HepG2 (cell line): ENCODE data around the gene GADD45B. TPM values are rescaled to one million over a fixed set of nuclear protein-coding genes. Genes with fewer than 3 reads are reported as not detected.
A peak's percentile ranks its signal among the peaks of the same experiment; 100 is the strongest.

ENCODE experiments used
- ASH2L ChIP-seq: fragments of 300-600, 200-600 bp; sonication (generic); IDR thresholded peaks from 2 replicates; pipeline ENCODE4 v1.7.0; 2017; ENCODE audit warnings: low read depth, mild to moderate bottlenecking, moderate library complexity, mixed read lengths, low read length; ENCODE audit not compliant: insufficient read length
- CC2D1A ChIP-seq: sonication (generic); formaldehyde crosslinking; IDR thresholded peaks from 2 replicates; pipeline ENCODE4 v1.8.1; 2023; ENCODE audit warnings: mild to moderate bottlenecking, missing genetic modification reagents
- FIP1L1 ChIP-seq: fragments of 200-400 bp; formaldehyde crosslinking; IDR thresholded peaks from 2 replicates; pipeline ENCODE4 v1.6.1; 2018; ENCODE audit warnings: low read depth, mild to moderate bottlenecking, low read length, moderate library complexity, borderline replicate concordance; ENCODE audit not compliant: insufficient read depth
- HIVEP1 ChIP-seq: sonication (generic); formaldehyde crosslinking; IDR thresholded peaks from 2 replicates; pipeline ENCODE4 v1.4.0; 2020; ENCODE audit warnings: mild to moderate bottlenecking, missing genetic modification reagents
- HOXA9 ChIP-seq: sonication (generic); formaldehyde crosslinking; IDR thresholded peaks from 2 replicates; pipeline ENCODE4 v1.8.1; 2022; ENCODE audit warnings: missing genetic modification reagents, mild to moderate bottlenecking, moderate library complexity, borderline replicate concordance
- MYC ChIP-seq: sonication (generic); formaldehyde crosslinking; IDR thresholded peaks from 2 replicates; pipeline ENCODE4 v1.9.0; 2021; ENCODE audit warnings: missing genetic modification reagents, borderline replicate concordance
- NFRKB ChIP-seq: fragments of 450-650 bp; IDR thresholded peaks from 2 replicates; pipeline ENCODE4 v1.6.1; 2017
- NFYB ChIP-seq: sonication (generic); formaldehyde crosslinking; IDR thresholded peaks from 2 replicates; pipeline ENCODE4 v1.4.0; 2020; ENCODE audit warnings: missing genetic modification reagents
- PHB2 ChIP-seq: fragments of 450-650 bp; IDR thresholded peaks from 2 replicates; pipeline ENCODE4 v1.6.1; 2018; ENCODE audit not compliant: partially characterized antibody
- PHF20 ChIP-seq: sonication (generic); formaldehyde crosslinking; IDR thresholded peaks from 2 replicates; pipeline ENCODE4 v1.5.0; 2020; ENCODE audit warnings: mild to moderate bottlenecking, missing genetic modification reagents
- PLRG1 ChIP-seq: fragments of 450-650 bp; conservative IDR thresholded peaks from 2 replicates; pipeline ENCODE4 v1.6.1; 2016
- PTBP1 ChIP-seq: fragments of 200-400 bp; formaldehyde crosslinking; IDR thresholded peaks from 2 replicates; pipeline ENCODE4 v1.6.1; 2018; ENCODE audit warnings: low read length, low read depth; ENCODE audit not compliant: poor library complexity, severe bottlenecking
- RBFOX2 ChIP-seq: fragments of 200-400 bp; formaldehyde crosslinking; IDR thresholded peaks from 2 replicates; pipeline ENCODE4 v1.6.1; 2017; ENCODE audit warnings: low read depth, mild to moderate bottlenecking, low read length
- SALL1 ChIP-seq: sonication (generic); formaldehyde crosslinking; IDR thresholded peaks from 2 replicates; pipeline ENCODE4 v1.8.0; 2022; ENCODE audit warnings: mild to moderate bottlenecking, missing genetic modification reagents
- SALL2 ChIP-seq: sonication (generic); formaldehyde crosslinking; IDR thresholded peaks from 2 replicates; pipeline ENCODE4 v1.8.1; 2023; ENCODE audit warnings: mild to moderate bottlenecking, missing genetic modification reagents, inconsistent platforms
- TERF1 ChIP-seq: sonication (generic); formaldehyde crosslinking; IDR thresholded peaks from 2 replicates; pipeline ENCODE4 v1.8.0; 2022; ENCODE audit warnings: mild to moderate bottlenecking, missing genetic modification reagents, moderate library complexity
- TGIF2 ChIP-seq: IDR thresholded peaks from 2 replicates; pipeline ENCODE4 v1.6.1; 2016; ENCODE audit warnings: control low read depth, missing compliant biosample characterization
- TOE1 ChIP-seq: sonication (generic); formaldehyde crosslinking; IDR thresholded peaks from 2 replicates; pipeline ENCODE4 v1.4.0; 2020; ENCODE audit warnings: mild to moderate bottlenecking, missing genetic modification reagents
- ZNF121 ChIP-seq: sonication (generic); formaldehyde crosslinking; IDR thresholded peaks from 2 replicates; pipeline ENCODE4 v1.5.0; 2020; ENCODE audit warnings: mild to moderate bottlenecking, missing genetic modification reagents
- ZNF180 ChIP-seq: sonication (generic); formaldehyde crosslinking; IDR thresholded peaks from 2 replicates; pipeline ENCODE4 v1.4.0; 2020; ENCODE audit warnings: low read depth, missing genetic modification reagents, borderline replicate concordance
- ZNF205 ChIP-seq: IDR thresholded peaks from 2 replicates; pipeline ENCODE4 v1.6.1; 2018; ENCODE audit warnings: missing biosample characterization, missing genetic modification reagents
- ZNF44 ChIP-seq: sonication (generic); formaldehyde crosslinking; IDR thresholded peaks from 2 replicates; pipeline ENCODE4 v1.5.1; 2020; ENCODE audit warnings: mild to moderate bottlenecking, missing genetic modification reagents
- ZNF451 ChIP-seq: sonication (generic); formaldehyde crosslinking; IDR thresholded peaks from 2 replicates; pipeline ENCODE4 v1.5.0; 2020; ENCODE audit warnings: mild to moderate bottlenecking, missing genetic modification reagents
- ZNF484 ChIP-seq: sonication (generic); formaldehyde crosslinking; IDR thresholded peaks from 2 replicates; pipeline ENCODE4 v1.5.1; 2020; ENCODE audit warnings: mild to moderate bottlenecking, low read depth, missing genetic modification reagents, borderline replicate concordance
- ZNF563 ChIP-seq: sonication (generic); formaldehyde crosslinking; IDR thresholded peaks from 2 replicates; pipeline ENCODE4 v1.8.0; 2022; ENCODE audit warnings: mild to moderate bottlenecking, moderate library complexity, missing genetic modification reagents
- ZNF570 ChIP-seq: sonication (generic); formaldehyde crosslinking; IDR thresholded peaks from 2 replicates; pipeline ENCODE4 v1.4.0; 2020; ENCODE audit warnings: mild to moderate bottlenecking, missing genetic modification reagents, borderline replicate concordance
- ZNF598 ChIP-seq: sonication (generic); formaldehyde crosslinking; IDR thresholded peaks from 2 replicates; pipeline ENCODE4 v1.5.1; 2020; ENCODE audit warnings: mild to moderate bottlenecking, missing genetic modification reagents, borderline replicate concordance
- ZNF879 ChIP-seq: sonication (generic); formaldehyde crosslinking; IDR thresholded peaks from 2 replicates; pipeline ENCODE4 v1.8.1; 2023; ENCODE audit warnings: missing genetic modification reagents
- polyA plus RNA-seq, 8 experiments: library from polyadenylated mRNA; depleted of rRNA in 3 of 8; stranded (reverse) in 7 of 8; unstranded in 1 of 8; fragments of >200 nt; fragmentation: Illumina TruSeq in 4 of 8; extraction: Trizol in 4 of 8; gene quantifications; 2 replicates each; pipeline versions ENCODE4 v1.2.1 to v1.2.3, GENCODE V29; 2011 to 2016; ENCODE audit warnings: low read depth in 4 of 8, missing spikeins in 1 of 8, mixed read lengths in 1 of 8; ENCODE audit not compliant: insufficient read depth in 1 of 8
- total RNA-seq, 5 experiments: library from RNA; depleted of rRNA; stranded (reverse); fragments of >200 nt; fragmentation: Illumina TruSeq; extraction: Trizol; gene quantifications; 2 replicates each; pipeline ENCODE4 v1.2.3, GENCODE V29; 2016; ENCODE audit warnings: low read depth in 1 of 5
- TF ChIP-seq, protein P1 (sequence below): sonication (generic); formaldehyde crosslinking; IDR thresholded peaks from 2 replicates; pipeline ENCODE4 v1.5.0; 2020; ENCODE audit warnings: missing genetic modification reagents

GADD45B gene
- total and polyA plus RNA-seq, 2 of the 13 experiments (the other 11 are each of a cell fraction or from before 2014, with no cell fraction given), result 4.6 to 34.1 TPM

DNA sequence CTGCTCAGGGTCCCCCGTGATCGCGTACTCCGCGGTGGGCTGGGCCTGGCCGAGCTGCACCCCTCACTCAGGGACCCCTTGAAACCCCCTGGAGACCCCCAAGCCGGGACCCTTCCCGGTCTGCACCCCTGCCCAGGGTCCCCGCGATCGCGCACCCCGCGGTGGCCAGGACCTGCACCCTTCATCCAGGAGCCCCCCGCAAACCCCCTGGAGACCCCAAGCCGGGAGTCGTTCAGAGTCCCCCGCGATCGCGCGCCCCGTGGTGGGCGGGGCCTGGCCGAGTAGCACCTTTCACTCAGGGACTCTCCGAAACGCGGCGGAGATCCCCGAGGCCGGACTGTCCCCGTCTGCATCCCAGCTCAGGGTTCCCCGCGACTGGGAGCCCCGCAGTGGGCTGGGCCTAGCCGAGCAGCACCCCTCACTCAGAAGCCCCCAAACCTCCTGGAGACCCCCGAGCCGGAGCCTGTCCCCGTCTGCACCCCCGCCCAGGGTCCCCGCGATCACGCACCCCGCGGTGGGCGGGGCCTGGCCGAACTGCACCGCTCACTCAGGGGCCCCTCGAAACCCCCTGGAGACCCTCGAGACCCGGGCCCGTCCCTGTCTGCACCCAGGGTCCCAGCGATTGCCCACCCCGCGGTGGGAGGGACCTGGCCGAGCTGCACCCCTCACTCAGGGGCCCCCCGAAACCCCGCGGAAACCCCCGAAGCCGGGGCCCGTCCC is 19.9 kb upstream of the GADD45B start (continued):
- TF ChIP-seq MYC (CRISPR knock-in tag), result no peak
- TF ChIP-seq, protein P1, sequence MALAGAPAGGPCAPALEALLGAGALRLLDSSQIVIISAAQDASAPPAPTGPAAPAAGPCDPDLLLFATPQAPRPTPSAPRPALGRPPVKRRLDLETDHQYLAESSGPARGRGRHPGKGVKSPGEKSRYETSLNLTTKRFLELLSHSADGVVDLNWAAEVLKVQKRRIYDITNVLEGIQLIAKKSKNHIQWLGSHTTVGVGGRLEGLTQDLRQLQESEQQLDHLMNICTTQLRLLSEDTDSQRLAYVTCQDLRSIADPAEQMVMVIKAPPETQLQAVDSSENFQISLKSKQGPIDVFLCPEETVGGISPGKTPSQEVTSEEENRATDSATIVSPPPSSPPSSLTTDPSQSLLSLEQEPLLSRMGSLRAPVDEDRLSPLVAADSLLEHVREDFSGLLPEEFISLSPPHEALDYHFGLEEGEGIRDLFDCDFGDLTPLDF, result no peak
- TF ChIP-seq HIVEP1 (CRISPR knock-in tag), result no peak
- TF ChIP-seq FIP1L1, result no peak
- no peak for TF ChIP-seq NFYB (CRISPR knock-in tag)
- TF ChIP-seq TOE1 (CRISPR knock-in tag), result no peak
- no peak for TF ChIP-seq ZNF484 (CRISPR knock-in tag)
- TF ChIP-seq ZNF205 (CRISPR knock-in tag), result no peak
- TF ChIP-seq RBFOX2, result 0 out of 2 replicates have a peak, but pooled peaks have one; percentile 37
- TF ChIP-seq ZNF451, result 0 out of 2 replicates have a peak, but pooled peaks have one; percentile 10
- 0 out of 2 replicates have a peak, but pooled peaks have one; percentile 4 for TF ChIP-seq SALL2 (CRISPR knock-in tag)
- no peak for TF ChIP-seq ZNF879
- TF ChIP-seq CC2D1A (CRISPR knock-in tag), result 0 out of 2 replicates have a peak, but pooled peaks have one; percentile 24
- TF ChIP-seq ASH2L, result peak; percentile 8
- no peak for TF ChIP-seq HOXA9
- no peak for TF ChIP-seq ZNF570 (CRISPR knock-in tag)
- TF ChIP-seq ZNF598 (CRISPR knock-in tag), result no peak
- no peak for TF ChIP-seq ZNF180 (CRISPR knock-in tag)
- TF ChIP-seq PHB2, result no peak
- no peak for TF ChIP-seq ZNF121 (CRISPR knock-in tag)
- TF ChIP-seq TERF1, result no peak
- TF ChIP-seq TGIF2, result no peak
- peak; percentile 57 for TF ChIP-seq PTBP1
- TF ChIP-seq ZNF563 (CRISPR knock-in tag), result 0 out of 2 replicates have a peak, but pooled peaks have one; percentile 45
- no peak for TF ChIP-seq NFRKB
- TF ChIP-seq SALL1 (CRISPR knock-in tag), result 0 out of 2 replicates have a peak, but pooled peaks have one; percentile 10
- TF ChIP-seq PHF20 (CRISPR knock-in tag), result no peak
- no peak for TF ChIP-seq ZNF44 (CRISPR knock-in tag)
- no peak for TF ChIP-seq PLRG1
